HepG2 (cell line): ENCODE data around the gene KIAA1614. TPM values are rescaled to one million over a fixed set of nuclear protein-coding genes. Genes with fewer than 3 reads are reported as not detected.

ENCODE experiments used
- ATAC-seq: fragments of 200-7000 bp; cut with Tn5 transposase; 3 replicates; pipeline ENCODE4 v1.9.1; 2020; ENCODE audit warnings: mild to moderate bottlenecking, moderate library complexity
- BruUV-seq: library from RNA; stranded (reverse); fragments of 400-500 nt; replicated peaks from 2 replicates; lab custom pipeline; 2021; lab: Mats Ljungman, UMichigan
- CTCF ChIA-PET: fragments of 300-600 bp; formaldehyde crosslinking; extraction: SDS; loops from one replicate; lab custom pipeline; 2021; ENCODE audit warnings: low total read pairs, inconsistent platforms, low intra/inter-chr PET ratio; lab: Yijun Ruan, JAX
- POLR2A ChIA-PET: fragments of 350-600 bp; sonication (Branson Sonifier 250); formaldehyde crosslinking; loops from one replicate; lab custom pipeline; 2020; ENCODE audit warnings: antibody characterized with exemption, inconsistent platforms; lab: Yijun Ruan, JAX
- DNase-seq: peaks from one replicate; pipeline ENCODE4 v3.0.0-alpha.2; 2015; ENCODE audit warnings: low spot score
- FAIRE-seq: peaks from 3 replicates; lab custom pipeline; 2011; peaks lifted over from hg19 to GRCh38; lab: Jason Lieb, UNC
- H2AFZ ChIP-seq: one replicate; pipeline ENCODE4 v1.6.1; 2011; ENCODE audit warnings: low read length, inconsistent platforms
- H3K27ac ChIP-seq: fragments of 300-600 bp; 3 replicates; pipeline ENCODE4 v1.8.0; 2011; ENCODE audit warnings: mixed run types, mild to moderate bottlenecking, mixed read lengths, low read length, inconsistent platforms; ENCODE audit not compliant: insufficient read depth; ENCODE audit errors: extremely low read length
- H3K27me3 ChIP-seq, 2 experiments: fragments of 200-600 bp in 1 of 2; 2 replicates in 1 of 2; 3 replicates in 1 of 2; pipeline versions ENCODE4 v1.6.0 to v1.8.0; 2011; ENCODE audit warnings: low read length in 2 of 2, mild to moderate bottlenecking in 2 of 2, moderate library complexity in 2 of 2, inconsistent platforms in 1 of 2; ENCODE audit not compliant: insufficient read depth in 2 of 2, control insufficient read depth in 1 of 2
- H3K36me3 ChIP-seq, 2 experiments: fragments of 200-600 bp in 1 of 2; replicated peaks in 1 of 2; 2 replicates in 1 of 2; 3 replicates in 1 of 2; pipeline versions ENCODE4 v1.5.1 to v1.8.0; 2011; ENCODE audit warnings: low read length in 2 of 2, inconsistent platforms in 1 of 2; ENCODE audit not compliant: insufficient read depth in 2 of 2, control insufficient read depth in 1 of 2
- H3K4me1 ChIP-seq: 2 replicates; pipeline ENCODE4 v1.5.1; 2012; ENCODE audit warnings: low read length, inconsistent platforms; ENCODE audit not compliant: insufficient read depth
- H3K4me2 ChIP-seq: 2 replicates; pipeline ENCODE4 v1.6.0; 2011; ENCODE audit warnings: low read depth, low read length, inconsistent platforms
- H3K4me3 ChIP-seq, 3 experiments: fragments of 200-600 bp in 1 of 3; sonication (generic), shearing (Covaris generic) in 1 of 3; replicated peaks in 1 of 3; 2 replicates each; pipeline ENCODE4 v1.5.1; 2011 to 2016; ENCODE audit warnings: low read length in 3 of 3, inconsistent platforms in 2 of 3, low read depth in 2 of 3, mild to moderate bottlenecking in 2 of 3, control low read depth in 1 of 3, mixed read lengths in 1 of 3; ENCODE audit not compliant: insufficient read depth in 1 of 3
- H3K79me2 ChIP-seq: one replicate; pipeline ENCODE4 v1.6.1; 2011; ENCODE audit warnings: low read length, inconsistent platforms; ENCODE audit not compliant: insufficient read depth
- H3K9ac ChIP-seq: 2 replicates; pipeline ENCODE4 v1.6.0; 2011; ENCODE audit warnings: mild to moderate bottlenecking, low read depth, low read length, inconsistent platforms; ENCODE audit not compliant: insufficient read depth
- H3K9me3 ChIP-seq: 2 replicates; pipeline ENCODE4 v1.5.1; 2012; ENCODE audit warnings: mild to moderate bottlenecking, low read length
- H4K20me1 ChIP-seq: 2 replicates; pipeline ENCODE4 v1.6.0; 2011; ENCODE audit warnings: inconsistent platforms, mild to moderate bottlenecking, low read length, moderate library complexity; ENCODE audit not compliant: insufficient read depth
- BHLHE40 ChIP-seq: IDR thresholded peaks from 2 replicates; pipeline ENCODE4 v1.6.1; 2011; ENCODE audit warnings: low read length, improper control_type of control experiment
- CEBPG ChIP-seq: IDR thresholded peaks from 2 replicates; pipeline ENCODE4 v1.6.1; 2016
- DMAP1 ChIP-seq: IDR thresholded peaks from 2 replicates; pipeline ENCODE4 v1.6.1; 2016
- KDM5A ChIP-seq: fragments of 200-600 bp; sonication (generic); IDR thresholded peaks from 2 replicates; pipeline ENCODE4 v1.7.0; 2018; ENCODE audit warnings: antibody characterized with exemption, mild to moderate bottlenecking, low read length, borderline replicate concordance
- MAF1 ChIP-seq: sonication (generic); formaldehyde crosslinking; IDR thresholded peaks from 2 replicates; pipeline ENCODE4 v1.5.0; 2020; ENCODE audit warnings: missing genetic modification reagents, borderline replicate concordance
- NAIF1 ChIP-seq: sonication (generic); formaldehyde crosslinking; IDR thresholded peaks from 2 replicates; pipeline ENCODE4 v1.5.0; 2020; ENCODE audit warnings: mild to moderate bottlenecking, missing genetic modification reagents, borderline replicate concordance
- NCOA2 ChIP-seq: sonication (generic); formaldehyde crosslinking; IDR thresholded peaks from 2 replicates; pipeline ENCODE4 v1.8.0; 2022; ENCODE audit warnings: inconsistent platforms
- NR2C2 ChIP-seq: sonication (generic); formaldehyde crosslinking; IDR thresholded peaks from 2 replicates; pipeline ENCODE4 v1.4.0; 2020; ENCODE audit warnings: missing genetic modification reagents, mild to moderate bottlenecking, moderate library complexity, borderline replicate concordance
- PCBP1 ChIP-seq: fragments of 200-400 bp; formaldehyde crosslinking; IDR thresholded peaks from 2 replicates; pipeline ENCODE4 v1.6.1; 2017; ENCODE audit warnings: mild to moderate bottlenecking, low read depth, low read length, borderline replicate concordance
- SSRP1 ChIP-seq: IDR thresholded peaks from 2 replicates; pipeline ENCODE4 v1.6.1; 2016; ENCODE audit warnings: control low read depth
- STAG1 ChIP-seq: sonication (generic); formaldehyde crosslinking; IDR thresholded peaks from 2 replicates; pipeline ENCODE4 v1.4.0; 2020; ENCODE audit warnings: missing genetic modification reagents
- ZNF101 ChIP-seq: sonication (generic); formaldehyde crosslinking; IDR thresholded peaks from 2 replicates; pipeline ENCODE4 v1.4.0; 2020; ENCODE audit warnings: mild to moderate bottlenecking, low read depth, missing genetic modification reagents, borderline replicate concordance
- ZNF564 ChIP-seq: sonication (generic); formaldehyde crosslinking; IDR thresholded peaks from 2 replicates; pipeline ENCODE4 v1.8.1; 2023; ENCODE audit warnings: mild to moderate bottlenecking, missing genetic modification reagents
- ZNF589 ChIP-seq: sonication (generic); formaldehyde crosslinking; conservative IDR thresholded peaks from 2 replicates; pipeline ENCODE4 v1.8.0; 2022; ENCODE audit warnings: mild to moderate bottlenecking, moderate library complexity, missing genetic modification reagents
- ZNF629 ChIP-seq: sonication (generic); formaldehyde crosslinking; conservative IDR thresholded peaks from 2 replicates; pipeline ENCODE4 v1.5.0; 2020; ENCODE audit warnings: missing genetic modification reagents
- ZNF749 ChIP-seq: sonication (generic); formaldehyde crosslinking; IDR thresholded peaks from 2 replicates; pipeline ENCODE4 v1.8.0; 2022; ENCODE audit warnings: mild to moderate bottlenecking, missing genetic modification reagents, moderate library complexity, borderline replicate concordance
- ZSCAN21 ChIP-seq: sonication (generic); formaldehyde crosslinking; IDR thresholded peaks from 2 replicates; pipeline ENCODE4 v1.8.0; 2022; ENCODE audit warnings: mild to moderate bottlenecking, missing genetic modification reagents, moderate library complexity, borderline replicate concordance
- WGBS: methylation state at CpG from one replicate; pipeline ENCODE4 v1.1.6; 2017; ENCODE audit warnings: low lambda C conversion rate; 5-methylcytosine and 5-hydroxymethylcytosine counted together
- in situ Hi-C: cut with HindIII; loops from 2 replicates; pipeline ENCODE4 v1.10.0; 2017; ENCODE audit warnings: low pct_unique_long_range_greater_than_20kb; ENCODE audit not compliant: extremely low pct_ligation_motif_present
- intact Hi-C: fragments of 100-400 bp; cut with micrococcal nuclease; formaldehyde crosslinking; loops from one replicate; pipeline ENCODE4 v1.10.0; 2022; ENCODE audit not compliant: unreplicated experiment
- polyA plus RNA-seq, 8 experiments: library from polyadenylated mRNA; depleted of rRNA in 3 of 8; stranded (reverse) in 7 of 8; unstranded in 1 of 8; fragments of >200 nt; fragmentation: Illumina TruSeq in 4 of 8; extraction: Trizol in 4 of 8; gene quantifications; 2 replicates each; pipeline versions ENCODE4 v1.2.1 to v1.2.3, GENCODE V29; 2011 to 2016; ENCODE audit warnings: low read depth in 4 of 8, missing spikeins in 1 of 8, mixed read lengths in 1 of 8; ENCODE audit not compliant: insufficient read depth in 1 of 8
- total RNA-seq, 5 experiments: library from RNA; depleted of rRNA; stranded (reverse); fragments of >200 nt; fragmentation: Illumina TruSeq; extraction: Trizol; gene quantifications; 2 replicates each; pipeline ENCODE4 v1.2.3, GENCODE V29; 2016; ENCODE audit warnings: low read depth in 1 of 5
- TF ChIP-seq, protein P1 (sequence below): sonication (generic); formaldehyde crosslinking; IDR thresholded peaks from 2 replicates; pipeline ENCODE4 v1.5.1; 2020; ENCODE audit warnings: missing genetic modification reagents, mild to moderate bottlenecking, borderline replicate concordance
- TF ChIP-seq, protein P2 (sequence below): sonication (generic); formaldehyde crosslinking; IDR thresholded peaks from 2 replicates; pipeline ENCODE4 v1.9.0; 2022; ENCODE audit warnings: low read depth, missing genetic modification reagents
- TF ChIP-seq, protein P3 (sequence below): sonication (generic); formaldehyde crosslinking; IDR thresholded peaks from 2 replicates; pipeline ENCODE4 v1.4.0; 2020; ENCODE audit warnings: missing genetic modification reagents

Gene KIAA1614
- total and polyA plus RNA-seq, 2 of the 13 experiments (the other 11 are each of a cell fraction or from before 2014, with no cell fraction given), result 0.15 to 0.77 TPM

DNA sequence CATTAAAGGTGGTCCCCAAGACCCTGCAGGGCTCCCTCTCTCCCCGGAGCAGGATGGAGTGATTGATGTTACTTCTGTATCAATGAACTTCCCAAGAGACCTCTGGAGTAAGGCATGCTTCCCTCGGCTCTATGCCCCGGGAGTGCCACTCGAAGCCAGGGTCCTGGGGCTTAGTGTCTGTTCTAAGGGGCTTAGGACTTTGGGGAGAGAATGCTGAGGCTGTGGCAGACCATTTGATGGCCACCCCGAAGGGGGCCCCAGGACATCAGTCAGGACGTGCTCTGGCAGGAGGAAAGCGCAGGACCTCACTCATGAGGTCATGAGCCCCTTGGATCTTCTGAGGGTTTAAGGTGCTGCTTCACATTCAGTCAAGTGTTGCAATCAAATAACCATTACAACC lies 7.5 kb downstream of the KIAA1614 start:
- H3K9ac ChIP-seq, result no peak overlapping the region

DNA sequence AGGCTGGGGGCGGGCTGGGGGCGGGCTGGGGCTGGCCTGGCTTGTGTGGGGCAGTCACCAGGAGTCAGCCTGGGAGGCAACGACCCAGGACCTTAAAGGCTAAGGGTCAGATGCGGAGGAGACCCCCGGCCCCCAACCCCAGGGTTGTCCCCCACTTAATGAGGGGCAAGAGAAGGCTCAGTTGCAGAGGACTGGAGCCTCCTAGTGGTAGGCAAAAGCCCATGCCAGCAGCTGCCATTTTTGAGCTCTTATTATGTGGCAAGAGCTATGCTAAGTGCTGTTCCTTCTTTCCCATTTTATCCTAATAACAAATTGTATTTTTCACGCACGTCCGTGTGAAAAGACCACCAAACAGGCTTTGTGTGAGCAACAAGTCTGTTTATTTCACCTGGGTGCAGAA lies 8.0 kb downstream of the KIAA1614 start:
- no peaks in the 10 kb centered on the region for H3K79me2 ChIP-seq
- H3K36me3 ChIP-seq, result no peaks in the 10 kb centered on the region
- FAIRE-seq (no peak), DNase-seq (no peak), ATAC-seq (no peak)
- H3K27ac ChIP-seq, result no peak overlapping the region
- H3K27me3 ChIP-seq, result peaks cover 5 to 19% of the 10 kb centered on the region in 2 experiments
- 58% methylated on average over 4 of the region's 8 CpGs for WGBS
- intact Hi-C loops (no loop called here), in situ Hi-C loops (no loop called here)
- H2AFZ ChIP-seq, result no peak overlapping the region
- no peaks in the 10 kb centered on the region for H3K9me3 ChIP-seq
- H3K9ac ChIP-seq, result no peak overlapping the region
- peaks cover 53% of the 10 kb centered on the region for H3K4me1 ChIP-seq
- no peaks in the 10 kb centered on the region for H4K20me1 ChIP-seq
- POLR2A ChIA-PET, result no interaction called here
- no peak overlapping the region for H3K4me2 ChIP-seq
- no TSS peak for BruUV-seq
- no peak overlapping the region for H3K4me3 ChIP-seq
- CTCF ChIA-PET, result no interaction called here
- TF ChIP-seq ZNF749 (no peak), NCOA2 (no peak), DMAP1 (CRISPR knock-in tag) (no peak), BHLHE40 (no peak), ZNF629 (CRISPR knock-in tag) (no peak), ZNF101 (CRISPR knock-in tag) (no peak), CEBPG (no peak), MAF1 (CRISPR knock-in tag) (no peak), STAG1 (CRISPR knock-in tag) (peak; percentile 10; the same call in 1 of the 2 replicates), PCBP1 (no peak)
- TF ChIP-seq, protein P1, sequence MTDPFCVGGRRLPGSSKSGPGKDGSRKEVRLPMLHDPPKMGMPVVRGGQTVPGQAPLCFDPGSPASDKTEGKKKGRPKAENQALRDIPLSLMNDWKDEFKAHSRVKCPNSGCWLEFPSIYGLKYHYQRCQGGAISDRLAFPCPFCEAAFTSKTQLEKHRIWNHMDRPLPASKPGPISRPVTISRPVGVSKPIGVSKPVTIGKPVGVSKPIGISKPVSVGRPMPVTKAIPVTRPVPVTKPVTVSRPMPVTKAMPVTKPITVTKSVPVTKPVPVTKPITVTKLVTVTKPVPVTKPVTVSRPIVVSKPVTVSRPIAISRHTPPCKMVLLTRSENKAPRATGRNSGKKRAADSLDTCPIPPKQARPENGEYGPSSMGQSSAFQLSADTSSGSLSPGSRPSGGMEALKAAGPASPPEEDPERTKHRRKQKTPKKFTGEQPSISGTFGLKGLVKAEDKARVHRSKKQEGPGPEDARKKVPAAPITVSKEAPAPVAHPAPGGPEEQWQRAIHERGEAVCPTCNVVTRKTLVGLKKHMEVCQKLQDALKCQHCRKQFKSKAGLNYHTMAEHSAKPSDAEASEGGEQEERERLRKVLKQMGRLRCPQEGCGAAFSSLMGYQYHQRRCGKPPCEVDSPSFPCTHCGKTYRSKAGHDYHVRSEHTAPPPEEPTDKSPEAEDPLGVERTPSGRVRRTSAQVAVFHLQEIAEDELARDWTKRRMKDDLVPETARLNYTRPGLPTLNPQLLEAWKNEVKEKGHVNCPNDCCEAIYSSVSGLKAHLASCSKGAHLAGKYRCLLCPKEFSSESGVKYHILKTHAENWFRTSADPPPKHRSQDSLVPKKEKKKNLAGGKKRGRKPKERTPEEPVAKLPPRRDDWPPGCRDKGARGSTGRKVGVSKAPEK, result no peak
- TF ChIP-seq, protein P2, sequence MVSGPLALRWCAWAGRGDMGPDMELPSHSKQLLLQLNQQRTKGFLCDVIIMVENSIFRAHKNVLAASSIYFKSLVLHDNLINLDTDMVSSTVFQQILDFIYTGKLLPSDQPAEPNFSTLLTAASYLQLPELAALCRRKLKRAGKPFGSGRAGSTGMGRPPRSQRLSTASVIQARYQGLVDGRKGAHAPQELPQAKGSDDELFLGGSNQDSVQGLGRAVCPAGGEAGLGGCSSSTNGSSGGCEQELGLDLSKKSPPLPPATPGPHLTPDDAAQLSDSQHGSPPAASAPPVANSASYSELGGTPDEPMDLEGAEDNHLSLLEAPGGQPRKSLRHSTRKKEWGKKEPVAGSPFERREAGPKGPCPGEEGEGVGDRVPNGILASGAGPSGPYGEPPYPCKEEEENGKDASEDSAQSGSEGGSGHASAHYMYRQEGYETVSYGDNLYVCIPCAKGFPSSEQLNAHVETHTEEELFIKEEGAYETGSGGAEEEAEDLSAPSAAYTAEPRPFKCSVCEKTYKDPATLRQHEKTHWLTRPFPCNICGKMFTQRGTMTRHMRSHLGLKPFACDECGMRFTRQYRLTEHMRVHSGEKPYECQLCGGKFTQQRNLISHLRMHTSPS (CRISPR knock-in tag), result no peak
- TF ChIP-seq, protein P3, sequence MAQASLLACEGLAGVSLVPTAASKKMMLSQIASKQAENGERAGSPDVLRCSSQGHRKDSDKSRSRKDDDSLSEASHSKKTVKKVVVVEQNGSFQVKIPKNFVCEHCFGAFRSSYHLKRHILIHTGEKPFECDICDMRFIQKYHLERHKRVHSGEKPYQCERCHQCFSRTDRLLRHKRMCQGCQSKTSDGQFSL (CRISPR knock-in tag), result no peak

More for the DNA sequence above, 7.5 kb downstream of the KIAA1614 start:
- no peak overlapping the region for H3K4me2 ChIP-seq
- WGBS, result 57% methylated on average over 3 of the region's 7 CpGs
- ATAC-seq (no peak), FAIRE-seq (no peak)
- peaks cover 48% of the 10 kb centered on the region for H3K4me1 ChIP-seq
- H3K36me3 ChIP-seq, result no peaks in the 10 kb centered on the region
- no peak overlapping the region for H3K27ac ChIP-seq
- in situ Hi-C loops (no loop called here), intact Hi-C loops (no loop called here)
- peaks cover 5 to 21% of the 10 kb centered on the region in 2 experiments for H3K27me3 ChIP-seq
- CTCF ChIA-PET, result no interaction called here
- no peaks in the 10 kb centered on the region for H3K79me2 ChIP-seq
- no peak for TF ChIP-seq KDM5A
- TF ChIP-seq ZSCAN21 (CRISPR knock-in tag), result no peak
- TF ChIP-seq ZNF564 (CRISPR knock-in tag), result no peak
- no peak for TF ChIP-seq NR2C2 (CRISPR knock-in tag)
- TF ChIP-seq SSRP1 (CRISPR knock-in tag), result no peak
- no peak for TF ChIP-seq ZNF589
- TF ChIP-seq NAIF1 (CRISPR knock-in tag), result no peak
- TF ChIP-seq, all 625 proteins: peak for 0
- no peak overlapping the region for H2AFZ ChIP-seq
- no peaks in the 10 kb centered on the region for H4K20me1 ChIP-seq
- DNase-seq, result no peak
- no peak overlapping the region for H3K4me3 ChIP-seq
- H3K9me3 ChIP-seq, result no peaks in the 10 kb centered on the region
- no TSS peak for BruUV-seq
- POLR2A ChIA-PET, result no interaction called here
